SU-DHL-6 (cell line): ENCODE results near the gene NID2.

Experiments
- CTCF ChIP-seq: fragments of 200-600 bp; sonication (generic); IDR thresholded peaks from one replicate; pipeline ENCODE4 v1.5.1; 2017; ENCODE audit warnings: antibody characterized with exemption, mild to moderate bottlenecking, low read length, moderate library complexity; ENCODE audit not compliant: insufficient read depth, poor library complexity, severe bottlenecking
- EZH2phosphoT487 ChIP-seq: fragments of 200-600 bp; sonication (generic), shearing (Covaris generic); conservative IDR thresholded peaks from 2 replicates; pipeline ENCODE4 v1.6.1; 2018; ENCODE audit warnings: mild to moderate bottlenecking, antibody characterized with exemption, low read length, moderate library complexity, mixed read lengths

GRCh38 chr14:52023518-52023917 is 45.3 kb downstream of the NID2 start:
- TF ChIP-seq CTCF (no peak), EZH2phosphoT487 (no peak)
